Measurements from ENCODE around the gene TAF8.

Gene TAF8

GRCh38 chr6:42123379-42124103 lies 73.2 kb downstream of the TAF8 start:
- no peak for DNase-seq (ENCODE audit: low read depth in 2 of 2)

- no peak for DNase-seq (ENCODE audit: low read depth in 2 of 2)
Measured at GRCh38 chr6:42124223-42124836, 74.0 kb downstream of the TAF8 start.

GRCh38 chr6:42125231-42125630 lies 74.9 kb downstream of the TAF8 start:
- DNase-seq (ENCODE audit: low read depth in 2 of 2): no peak

- DNase-seq (ENCODE audit: low read depth in 2 of 2): no peak
Measured at GRCh38 chr6:42125663-42126062, 75.3 kb downstream of the TAF8 start.

- no peak for DNase-seq (ENCODE audit: low read depth in 2 of 2)
Measured at GRCh38 chr6:42128460-42129359, 78.4 kb downstream of the TAF8 start.

GRCh38 chr6:42129360-42129676 lies 79.0 kb downstream of the TAF8 start:
- DNase-seq (ENCODE audit: low read depth in 2 of 2): no peak

- DNase-seq (ENCODE audit: low read depth in 2 of 2): no peak
Measured at GRCh38 chr6:42131531-42131930, 81.2 kb downstream of the TAF8 start.

- DNase-seq (ENCODE audit: low read depth in 2 of 2): no peak
Measured at GRCh38 chr6:42133926-42134325, 83.6 kb downstream of the TAF8 start.

GRCh38 chr6:42135161-42135560 lies 84.8 kb downstream of the TAF8 start:
- no peak for DNase-seq (ENCODE audit: low read depth in 2 of 2)

- DNase-seq (ENCODE audit: low read depth in 2 of 2): no peak
Measured at GRCh38 chr6:42135722-42136121, 85.4 kb downstream of the TAF8 start.

GRCh38 chr6:42136508-42137193 lies 86.3 kb downstream of the TAF8 start:
- DNase-seq (ENCODE audit: low read depth in 2 of 2): peak; percentile 9 to 26

Measured in stimulated activated CD4-positive, alpha-beta T cell treated with anti-CD3 and anti-CD28 coated beads, Interleukin-15, amount 100 ng/mL, for 48 hours (primary cell).